ENCODE results near the gene GRAP2.
A peak's percentile ranks its signal among the peaks of the same experiment; 100 is the strongest.
"Not testable (repeated sequence)": the region's sequence is repeated elsewhere in the genome, so short reads cannot be mapped to it uniquely, and the experiment has no call there.

The GRAP2 gene

DNA sequence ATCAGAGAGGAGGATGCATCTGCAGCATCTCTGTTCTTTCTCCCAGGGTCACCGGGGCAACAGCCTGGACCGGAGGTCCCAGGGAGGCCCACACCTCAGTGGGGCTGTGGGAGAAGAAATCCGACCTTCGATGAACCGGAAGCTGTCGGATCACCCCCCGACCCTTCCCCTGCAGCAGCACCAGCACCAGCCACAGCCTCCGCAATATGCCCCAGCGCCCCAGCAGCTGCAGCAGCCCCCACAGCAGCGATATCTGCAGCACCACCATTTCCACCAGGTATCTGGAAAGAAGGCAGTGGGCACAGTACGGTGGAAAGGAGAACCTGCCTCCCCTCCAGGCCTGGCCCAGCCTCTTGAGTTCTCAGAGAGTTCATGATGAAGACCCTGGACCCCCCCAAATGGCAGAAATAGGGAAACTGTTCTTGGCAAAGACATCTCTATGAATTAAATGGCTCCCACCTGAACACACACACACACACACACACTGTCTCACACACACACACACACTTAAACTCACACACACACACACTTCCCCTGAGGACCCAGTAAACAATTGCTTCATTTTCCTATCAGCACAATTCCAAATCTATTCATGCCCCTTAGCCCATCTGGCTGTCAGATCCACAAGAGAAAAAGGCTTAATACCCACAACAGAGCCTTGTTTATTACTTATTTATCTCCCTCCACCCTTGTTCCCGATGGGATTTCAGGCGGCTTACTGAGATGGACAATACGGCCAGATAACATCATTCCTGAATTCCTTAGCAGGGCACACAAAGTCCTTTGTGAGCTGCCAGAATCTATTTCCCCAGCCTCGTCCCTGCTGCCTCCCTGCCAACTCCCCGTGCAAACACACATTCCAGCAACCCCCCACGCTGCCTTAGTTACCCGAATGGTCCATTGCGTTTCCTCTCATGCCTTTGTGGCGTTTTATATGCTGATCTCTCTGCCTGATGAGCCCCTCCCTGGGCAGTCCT, 67.4 kb downstream of the GRAP2 start:
- DNase-seq (ENCODE audit: low spot score): no peak

DNA sequence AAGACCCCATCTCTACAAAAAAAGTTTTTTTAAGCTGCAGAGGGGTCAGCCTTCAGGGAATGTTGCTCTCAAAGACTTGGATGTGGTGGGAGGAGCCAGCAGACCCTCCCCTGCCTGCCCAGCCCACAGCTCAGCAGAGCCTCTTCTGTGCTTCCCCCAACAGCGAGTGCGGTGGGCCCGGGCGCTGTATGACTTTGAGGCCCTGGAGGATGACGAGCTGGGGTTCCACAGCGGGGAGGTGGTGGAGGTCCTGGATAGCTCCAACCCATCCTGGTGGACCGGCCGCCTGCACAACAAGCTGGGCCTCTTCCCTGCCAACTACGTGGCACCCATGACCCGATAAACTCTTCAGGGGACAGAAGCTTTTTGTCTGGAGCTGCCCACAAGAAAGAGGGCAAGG, 69.9 kb downstream of the GRAP2 start:
- DNase-seq (ENCODE audit: low spot score): no peak

GRCh38 chr22:39972641-39973040, 71.8 kb downstream of the GRAP2 start:
- no peak for DNase-seq (ENCODE audit: low spot score)

DNA sequence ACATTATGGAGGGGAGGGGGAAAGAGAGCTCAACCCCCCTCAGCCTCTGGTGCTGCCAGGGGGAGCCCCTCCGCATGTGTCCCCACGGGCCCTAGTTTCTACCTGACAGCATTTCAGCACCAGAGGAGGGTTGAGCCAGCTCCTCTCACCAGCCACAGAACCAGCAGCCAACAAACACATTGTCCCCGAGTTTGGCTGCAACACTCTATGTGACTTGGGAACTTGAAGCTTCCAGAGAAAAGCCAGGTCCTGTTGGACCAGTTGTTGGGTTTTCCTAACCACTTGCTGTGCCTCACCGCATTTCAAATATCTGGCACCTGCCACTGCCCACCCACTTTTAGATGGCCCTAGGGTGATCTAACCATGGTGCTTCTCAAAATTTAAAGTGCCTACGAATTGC, 72.8 kb downstream of the GRAP2 start:
- DNase-seq (ENCODE audit: low spot score): no peak

DNA sequence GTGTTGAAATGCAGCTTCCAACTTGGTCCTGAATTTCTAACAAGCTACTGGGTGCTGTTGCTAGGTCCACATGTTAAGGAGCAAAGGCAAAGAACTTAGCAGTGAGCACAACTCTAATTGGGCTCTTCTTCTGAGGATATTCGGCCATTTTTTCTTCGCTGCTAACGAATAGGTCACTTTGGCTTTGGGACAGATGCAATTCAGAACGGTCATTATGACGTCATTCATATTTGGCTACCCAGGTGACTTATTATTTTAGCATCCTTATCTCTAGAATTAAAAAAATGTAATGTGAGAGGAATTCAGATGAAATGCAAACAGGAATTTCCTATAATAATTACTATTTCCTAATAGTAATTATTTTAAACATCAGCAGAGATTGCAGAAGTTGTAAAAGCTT, 73.2 kb downstream of the GRAP2 start:
- DNase-seq (ENCODE audit: low spot score): no peak

DNA sequence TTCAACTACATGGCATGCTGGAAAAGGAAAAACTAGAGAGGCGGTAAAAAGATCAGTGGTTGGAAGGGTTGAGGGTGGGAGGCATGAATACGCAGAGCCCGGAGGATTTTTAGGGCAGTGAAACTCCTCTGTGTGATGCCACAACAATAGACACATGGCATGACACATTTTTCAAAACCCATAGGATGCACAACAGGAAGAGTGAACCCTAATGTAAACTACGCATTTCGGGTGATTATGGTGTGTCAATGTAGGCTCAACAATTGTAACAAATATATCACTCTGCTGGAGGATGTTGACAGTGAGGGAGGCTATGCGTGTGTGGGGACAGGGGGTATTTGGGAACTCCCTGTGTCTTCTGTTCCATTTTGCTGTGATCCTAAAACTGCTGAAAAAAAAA, 78.2 kb downstream of the GRAP2 start:
- no peak for DNase-seq (ENCODE audit: low spot score)

- no peak for DNase-seq (ENCODE audit: low spot score)
Observed at GRCh38 chr22:39979458-39979857, 78.6 kb downstream of the GRAP2 start.

- no peak for DNase-seq (ENCODE audit: low spot score)
Observed at GRCh38 chr22:39980596-39980995, 79.7 kb downstream of the GRAP2 start.

DNA sequence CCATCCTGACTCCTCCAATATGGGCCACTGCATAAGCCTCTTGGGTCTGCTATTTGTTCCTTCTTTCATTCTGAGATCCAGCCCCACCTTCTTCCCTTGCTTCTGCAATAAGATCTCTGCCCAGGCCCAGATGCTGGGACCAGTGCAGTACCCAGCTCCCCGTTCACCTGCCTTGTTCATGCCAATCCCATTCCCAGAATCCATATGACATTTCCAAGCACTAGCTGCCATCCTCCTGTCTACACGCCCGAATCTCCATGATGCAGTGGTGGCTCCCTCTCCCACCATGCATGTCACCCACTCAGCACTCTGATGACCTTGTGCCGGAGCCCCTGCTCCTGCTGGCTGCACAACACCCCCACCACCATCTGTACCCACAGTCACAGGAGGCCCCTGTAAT, 82.5 kb downstream of the GRAP2 start:
- no peak for DNase-seq (ENCODE audit: low spot score)

GRCh38 chr22:39984006-39984405, 83.1 kb downstream of the GRAP2 start:
- no peak for DNase-seq (ENCODE audit: low spot score)

DNA sequence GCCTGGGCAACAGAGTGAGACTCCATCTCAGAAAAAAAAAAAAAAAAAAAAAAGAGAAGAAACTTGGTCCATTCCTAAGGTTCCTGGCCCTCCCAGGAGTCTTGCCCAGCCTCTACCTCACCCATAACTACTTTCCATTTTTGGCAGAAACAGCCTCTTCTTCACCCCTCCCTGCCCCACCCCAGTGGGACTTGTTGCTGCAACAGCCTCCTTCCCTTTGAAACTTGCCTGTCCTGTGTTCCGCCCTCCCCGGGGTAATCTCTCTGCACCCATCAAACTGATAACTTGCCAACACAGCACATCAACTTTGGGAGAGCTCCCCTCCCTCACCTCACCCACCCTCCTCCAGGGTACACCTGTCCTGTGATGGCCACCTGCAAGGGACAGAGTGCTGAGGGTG, 83.9 kb downstream of the GRAP2 start:
- peak; percentile 56 for DNase-seq (ENCODE audit: low spot score)

- DNase-seq (ENCODE audit: low spot score): peak; percentile 46
Observed at GRCh38 chr22:39985383-39986035, 84.6 kb downstream of the GRAP2 start.

DNA sequence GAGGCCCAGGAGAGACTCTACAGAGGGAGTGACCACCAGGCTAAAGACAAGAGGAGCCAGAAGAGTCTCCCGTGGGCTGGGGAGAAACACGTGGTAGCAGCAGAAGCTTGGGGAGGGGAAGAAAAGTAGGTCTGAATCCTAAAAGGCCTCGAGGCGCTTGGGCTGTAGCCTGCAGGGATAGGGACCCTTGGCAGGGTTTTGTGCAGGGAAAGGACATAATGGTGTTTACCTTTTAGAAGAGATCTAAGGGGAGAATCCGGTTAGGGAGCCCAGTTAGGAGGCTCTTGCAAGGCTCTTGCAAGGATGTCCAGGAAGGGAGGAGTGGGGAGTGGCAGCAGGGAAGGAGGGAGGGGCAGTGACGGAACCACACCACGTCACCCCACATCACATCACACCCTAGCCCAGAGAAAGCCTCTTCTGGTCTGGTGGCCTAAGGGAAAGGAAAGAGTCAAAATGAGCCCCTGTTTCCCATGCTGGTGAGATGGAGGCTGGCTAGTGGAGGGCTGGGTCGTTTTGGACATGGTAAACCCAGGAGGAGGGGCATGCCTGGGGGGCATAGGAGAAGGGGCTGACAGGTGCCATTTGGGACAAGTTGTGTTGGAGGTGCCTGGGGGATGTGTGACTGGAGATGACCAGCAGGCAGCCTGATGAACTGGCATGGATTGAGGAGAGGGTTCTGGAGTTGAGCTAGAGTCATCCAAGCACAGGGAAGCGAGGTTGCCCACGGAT, 87.7 kb downstream of the GRAP2 start:
- peak; percentile 50 for DNase-seq (ENCODE audit: low spot score)

DNA sequence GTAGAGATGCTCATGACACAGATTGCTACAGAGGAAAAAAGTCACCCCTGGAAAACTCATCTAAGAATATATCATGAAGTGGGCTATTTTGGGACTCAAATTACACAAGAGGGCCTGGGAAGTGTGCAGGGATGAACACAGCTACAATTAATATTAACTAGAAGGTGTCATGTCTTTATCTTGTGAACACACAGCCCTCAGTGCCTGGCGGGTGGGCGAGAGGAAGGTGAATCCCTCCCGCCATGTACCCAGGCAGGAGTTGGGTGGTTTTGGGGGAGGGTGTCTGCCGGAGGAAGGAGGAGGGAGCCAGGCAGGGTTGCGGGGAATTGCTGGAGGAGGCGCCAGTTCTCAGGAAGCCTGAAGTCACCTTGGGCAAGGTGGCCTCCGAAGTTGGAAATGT, 88.7 kb downstream of the GRAP2 start:
- DNase-seq (ENCODE audit: low spot score): no peak

DNA sequence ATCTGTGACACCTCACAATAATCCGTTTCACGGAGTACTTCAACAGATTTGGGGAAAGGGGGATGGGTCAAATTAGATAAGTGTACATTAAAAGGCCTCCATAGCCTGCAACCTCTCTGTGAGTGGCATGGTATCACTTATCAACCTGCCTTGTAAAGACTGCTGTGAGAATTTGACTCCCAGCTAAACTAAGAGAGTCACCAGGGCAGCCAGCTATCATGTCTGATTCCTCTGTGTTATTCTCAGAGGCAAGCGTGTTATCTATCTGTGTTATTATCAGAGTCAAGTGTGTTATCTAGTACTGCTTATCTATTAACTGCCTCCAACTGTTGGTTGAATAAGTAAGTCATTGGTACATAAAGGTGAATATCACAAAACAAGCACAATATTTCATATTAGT, 89.8 kb downstream of the GRAP2 start:
- no peak for DNase-seq (ENCODE audit: low spot score)

DNA sequence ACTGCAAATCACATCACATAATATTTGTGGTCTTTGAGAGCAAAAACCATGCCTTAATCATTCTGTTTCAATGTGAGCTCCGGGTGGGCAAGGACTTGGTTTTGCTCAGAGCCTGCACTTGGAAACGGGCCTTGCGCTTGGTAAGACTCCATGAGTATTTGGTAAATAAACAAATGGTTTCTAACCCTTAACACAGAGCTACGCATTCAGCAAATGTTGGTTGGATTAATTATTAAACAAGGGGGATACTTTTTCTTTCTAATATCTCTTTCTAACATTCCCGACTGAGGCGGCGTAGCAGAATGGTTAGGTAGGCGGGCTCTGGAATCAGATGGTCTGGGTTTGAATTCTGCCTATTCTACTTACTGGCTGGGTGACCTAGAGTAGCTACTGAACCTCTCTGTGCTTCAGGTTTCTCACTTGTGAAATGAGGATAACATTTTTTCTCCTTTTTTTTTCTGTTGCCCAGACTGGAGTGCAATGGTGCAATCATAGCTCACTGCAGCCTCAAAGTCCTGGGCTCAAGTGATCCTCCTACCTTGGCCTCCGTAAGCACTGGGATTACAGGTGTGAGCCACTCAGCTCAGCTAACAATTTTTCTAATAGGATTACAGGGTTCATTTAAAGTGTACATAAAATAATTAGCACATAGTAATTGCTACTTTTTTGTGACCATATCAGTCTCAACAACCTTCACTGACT, 90.4 kb downstream of the GRAP2 start:
- DNase-seq (ENCODE audit: low spot score): no peak

- DNase-seq (ENCODE audit: low spot score): no peak
Observed at GRCh38 chr22:39992088-39992826, 91.4 kb downstream of the GRAP2 start.

GRCh38 chr22:39992894-39993293, 92.0 kb downstream of the GRAP2 start:
- DNase-seq (ENCODE audit: low spot score): not testable (repeated sequence)

- DNase-seq (ENCODE audit: low spot score): peak; percentile 90
Observed at GRCh38 chr22:39994041-39994565, 93.2 kb downstream of the GRAP2 start.

DNA sequence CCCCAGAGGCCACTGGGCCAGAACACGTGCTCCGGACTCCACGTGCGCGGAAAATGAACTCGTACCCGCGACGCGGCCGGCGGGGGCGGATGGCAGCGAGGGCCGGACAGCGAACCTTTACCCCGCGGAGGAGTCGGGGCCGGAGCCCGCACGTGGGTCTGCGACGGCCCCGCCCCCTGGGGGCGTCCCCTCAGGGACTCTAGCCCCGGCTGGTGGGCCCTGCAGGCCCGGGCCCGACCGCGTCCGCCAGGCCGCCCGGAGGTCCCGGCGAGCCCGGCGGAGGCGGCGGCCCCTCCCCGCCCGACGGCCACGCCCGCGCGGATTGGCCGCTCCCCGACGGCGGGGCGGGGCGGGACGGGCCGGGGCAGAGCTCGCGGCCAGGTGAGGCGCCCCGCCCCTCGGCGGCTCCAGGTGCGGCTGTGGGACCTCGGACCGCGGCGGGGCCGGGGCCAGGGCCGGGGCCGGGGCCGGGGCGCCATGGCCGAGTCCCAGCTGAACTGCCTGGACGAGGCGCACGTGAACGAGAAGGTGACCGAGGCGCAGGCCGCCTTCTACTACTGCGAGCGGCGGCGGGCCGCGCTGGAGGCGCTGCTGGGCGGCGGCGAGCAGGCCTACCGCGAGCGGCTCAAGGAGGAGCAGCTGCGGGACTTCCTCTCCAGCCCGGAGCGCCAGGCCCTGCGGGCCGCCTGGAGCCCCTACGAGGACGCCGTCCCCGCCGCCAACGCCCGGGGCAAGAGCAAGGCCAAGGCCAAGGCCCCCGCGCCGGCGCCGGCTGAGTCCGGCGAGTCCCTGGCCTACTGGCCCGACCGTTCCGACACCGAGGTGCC, 93.9 kb downstream of the GRAP2 start, which contains the start of gene FAM83F:
FAM83F (plus strand) TSS at position 389 of the 827 bp plus-strand sequence; CDS start at position 478, 89 bp downstream.
- peak; percentile 74 for DNase-seq (ENCODE audit: low spot score)

Measured in hematopoietic multipotent progenitor cell treated with erythropoietin and hydrocortisone succinate and interleukin-3 and kit ligand, for 15 days (in vitro differentiated cells).